ENCODE measurements around the gene CDK9.

Gene CDK9

DNA sequence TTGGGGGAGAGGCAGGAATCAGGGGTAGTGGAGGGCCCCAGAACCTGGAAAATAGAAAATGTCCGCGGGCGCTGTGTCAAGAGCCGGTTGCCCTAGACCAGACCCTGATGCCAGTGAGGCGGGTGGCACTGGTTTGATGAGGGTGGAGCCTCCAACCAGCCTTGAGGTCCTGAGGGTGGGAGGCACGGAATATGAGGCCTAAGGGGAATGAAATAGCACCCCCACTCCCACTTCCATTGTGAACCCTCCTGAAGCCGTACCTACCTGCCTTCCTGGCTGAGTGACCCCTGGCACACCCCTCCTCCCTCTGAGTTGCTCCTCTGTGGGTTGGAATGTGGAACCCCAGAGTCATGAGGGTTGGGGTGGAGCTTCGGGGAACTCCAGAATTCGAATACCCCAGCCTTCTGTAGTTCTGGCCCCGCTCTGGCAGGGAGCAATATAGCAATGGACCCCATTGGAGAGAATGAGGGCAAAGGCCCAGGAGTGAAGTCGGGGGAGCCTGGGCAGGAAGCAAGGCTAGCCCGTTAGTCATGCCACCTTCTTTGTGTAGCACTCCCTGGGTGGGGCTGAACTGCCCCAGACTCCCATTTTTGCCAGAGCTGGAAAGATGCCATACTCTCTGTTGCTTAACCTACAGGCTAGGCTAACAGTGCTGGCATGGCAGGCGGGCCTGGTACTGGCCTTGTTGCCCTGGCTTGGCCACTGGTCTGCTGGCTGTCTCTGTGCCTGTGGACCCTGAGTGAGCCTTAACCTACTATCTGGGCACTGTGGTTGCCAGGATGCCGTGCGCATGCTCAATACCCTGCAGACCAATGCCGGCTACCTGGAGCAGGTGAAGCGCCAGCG, 17.9 kb downstream of the CDK9 start:
- peak; percentile 10 for DNase-seq (ENCODE audit: low spot score)

DNA sequence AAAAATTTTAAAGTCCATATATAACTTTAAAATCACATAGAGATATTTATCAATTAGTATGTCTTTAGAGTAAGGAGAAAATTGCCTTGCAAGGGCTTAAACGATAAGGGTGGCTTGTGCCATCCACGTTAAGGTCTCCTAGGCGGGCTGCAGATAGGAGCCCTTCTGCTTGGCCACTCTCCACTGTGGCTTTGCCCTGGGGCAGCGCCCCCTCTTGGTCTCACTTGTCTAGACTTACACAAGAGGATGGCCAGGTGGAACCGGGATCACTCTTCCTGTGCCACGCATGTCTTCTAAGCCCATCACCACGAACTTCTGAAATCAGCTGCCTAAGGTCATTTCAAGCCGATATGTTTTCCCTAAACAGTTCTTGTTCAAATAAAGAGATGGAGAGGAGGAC, 19.8 kb downstream of the CDK9 start:
- DNase-seq (ENCODE audit: low spot score) = peak; percentile 18

DNA sequence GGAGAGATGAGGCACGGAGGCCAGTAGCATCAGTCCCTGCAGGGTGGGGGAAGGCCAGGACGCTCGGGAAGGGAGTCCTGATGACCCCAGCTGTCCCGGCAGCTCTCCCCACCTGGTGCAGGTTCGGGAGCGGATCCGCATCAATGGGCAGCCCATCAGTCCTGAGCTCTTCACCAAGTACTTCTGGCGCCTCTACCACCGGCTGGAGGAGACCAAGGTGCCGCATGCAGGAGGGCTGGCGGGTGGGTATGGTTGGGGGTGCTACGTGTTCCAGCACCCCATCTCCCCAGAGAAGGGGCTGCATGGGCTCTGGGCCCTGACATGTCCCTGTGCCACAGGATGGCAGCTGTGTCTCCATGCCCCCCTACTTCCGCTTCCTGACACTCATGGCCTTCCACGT, 21.0 kb downstream of the CDK9 start:
- no peak for DNase-seq (ENCODE audit: low spot score)

DNA sequence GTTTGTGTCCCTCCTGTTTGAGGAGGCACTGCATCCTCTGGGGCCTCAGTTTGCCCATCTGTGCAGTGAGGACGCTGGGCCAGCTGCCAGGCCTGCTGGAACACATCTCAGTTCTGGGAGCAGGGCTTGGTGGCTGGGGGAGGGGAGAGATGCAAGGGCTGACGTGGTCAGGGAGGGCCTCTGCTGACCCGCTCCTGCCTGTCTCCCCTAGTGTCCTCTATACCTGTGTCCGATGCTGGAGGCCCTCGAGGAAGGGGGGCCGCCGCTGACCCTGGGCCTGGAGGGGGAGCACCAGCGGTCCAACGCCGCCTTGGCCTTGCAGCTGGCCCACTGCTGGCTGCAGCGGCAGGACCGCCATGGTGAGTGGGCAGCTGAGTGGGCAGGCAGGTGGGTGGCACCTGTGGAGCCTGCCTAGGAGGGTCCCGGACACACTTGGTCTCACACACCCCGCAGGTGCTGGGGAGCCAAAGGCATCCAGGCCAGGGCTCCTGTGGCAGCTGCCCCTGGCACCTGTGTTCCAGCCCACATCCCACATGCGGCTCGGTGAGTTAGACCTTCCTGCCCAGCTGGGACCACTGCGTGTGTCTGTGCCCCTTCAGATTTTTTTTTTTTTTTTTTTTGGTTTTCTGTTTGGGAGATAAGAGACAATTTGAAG, 22.6 kb downstream of the CDK9 start:
- DNase-seq (ENCODE audit: low spot score) = no peak

DNA sequence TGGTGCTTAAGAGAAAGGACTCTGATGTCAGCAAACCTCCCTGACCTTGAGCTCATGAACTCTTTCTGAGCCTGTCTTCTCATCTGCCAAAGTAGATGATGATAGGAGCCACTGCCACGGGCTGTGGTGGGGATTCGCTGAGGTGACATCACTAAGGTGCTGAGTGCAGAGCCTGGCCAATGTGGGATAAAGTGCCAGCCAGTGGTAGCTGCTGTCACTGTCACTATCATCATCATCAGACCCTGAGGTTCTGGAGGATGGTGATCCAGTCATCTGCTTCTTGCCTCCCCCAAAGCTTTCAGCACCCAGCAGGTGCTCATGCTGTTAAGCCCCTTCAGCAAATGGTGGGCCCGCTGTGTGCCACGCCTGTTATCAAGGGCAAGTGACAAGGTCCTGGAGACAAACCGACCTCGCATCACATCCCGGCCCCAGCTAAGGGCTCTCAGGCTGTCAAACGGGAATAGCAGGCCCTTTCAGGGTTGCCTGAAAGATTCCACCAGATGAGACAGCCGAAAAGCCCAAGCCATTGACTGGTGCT, 23.2 kb downstream of the CDK9 start:
- no peak for DNase-seq (ENCODE audit: low spot score)

DNA sequence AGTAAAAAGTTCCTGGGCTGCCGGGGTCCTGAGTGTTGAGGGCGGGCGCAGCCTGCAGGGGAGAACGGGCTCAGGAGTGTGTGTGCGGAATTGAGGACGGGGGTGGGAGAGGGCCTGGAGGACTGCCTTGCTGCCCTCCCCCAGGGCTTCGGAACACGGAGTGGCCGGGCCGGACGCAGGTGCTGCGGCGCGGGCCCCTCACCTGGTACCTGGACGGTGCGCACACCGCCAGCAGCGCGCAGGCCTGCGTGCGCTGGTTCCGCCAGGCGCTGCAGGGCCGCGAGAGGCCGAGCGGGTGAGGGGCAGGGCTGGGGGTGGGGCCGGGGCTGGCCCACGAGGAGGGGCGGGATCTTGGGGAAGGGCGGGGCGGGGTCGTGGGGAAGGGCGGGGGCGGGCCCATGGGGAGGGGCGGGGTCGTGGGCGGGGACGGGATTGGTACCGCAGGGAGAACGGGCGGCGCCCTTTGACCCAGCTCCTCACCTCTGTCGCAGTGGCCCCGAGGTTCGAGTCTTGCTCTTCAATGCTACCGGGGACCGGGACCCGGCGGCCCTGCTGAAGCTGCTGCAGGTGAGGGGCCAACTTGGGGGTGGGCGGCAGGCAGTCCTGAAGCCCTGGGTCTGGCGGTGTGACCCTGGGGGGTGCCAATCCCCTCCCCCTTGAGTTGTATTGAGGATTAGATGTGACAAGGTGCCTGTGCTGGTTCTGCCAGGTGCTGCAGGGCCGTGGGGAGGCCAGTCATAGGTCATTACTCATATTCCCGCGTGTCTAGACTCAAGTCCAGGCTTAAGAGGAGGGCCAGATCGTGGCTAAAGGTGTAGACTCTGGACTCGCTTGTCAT, 23.9 kb downstream of the CDK9 start:
- DNase-seq (ENCODE audit: low spot score) = no peak

DNA sequence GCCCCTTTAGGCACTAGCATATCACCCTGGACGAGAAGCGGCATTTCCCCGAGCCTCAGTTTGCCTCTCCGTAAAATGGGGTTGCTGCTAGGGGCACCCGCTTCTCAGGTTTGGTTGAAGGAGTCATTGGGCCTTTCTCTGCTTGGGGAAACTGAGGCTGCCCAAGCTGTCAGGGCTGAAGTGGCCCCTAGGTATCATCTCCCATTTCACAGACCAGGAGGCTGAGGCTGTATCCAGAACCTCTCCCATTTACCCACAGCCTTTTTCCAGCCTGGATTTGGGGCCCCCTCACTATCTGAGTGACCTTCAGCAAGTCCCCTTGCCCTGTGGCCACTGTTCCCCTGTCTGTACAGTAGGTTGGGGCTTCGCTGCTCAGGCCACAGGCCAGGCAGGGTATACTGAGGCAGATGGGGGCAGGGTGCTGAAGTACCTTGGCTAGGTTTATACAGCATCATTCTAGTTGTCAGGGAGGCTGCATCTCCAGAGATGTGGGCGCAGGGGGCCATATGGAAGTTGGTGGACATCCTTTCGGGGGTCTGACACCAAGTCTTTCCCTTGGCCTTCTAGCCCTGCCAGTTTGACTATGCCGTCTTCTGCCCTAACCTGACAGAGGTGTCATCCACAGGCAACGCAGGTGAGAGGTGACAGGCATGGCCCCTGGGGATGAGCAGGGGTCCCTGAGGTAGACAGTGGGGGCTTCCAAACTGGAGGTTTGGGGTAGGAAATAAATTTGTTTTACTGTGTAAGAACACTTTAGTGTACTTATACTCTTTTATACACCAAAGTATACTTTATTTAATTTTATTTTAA, 24.7 kb downstream of the CDK9 start:
- no peak for DNase-seq (ENCODE audit: low spot score)

DNA sequence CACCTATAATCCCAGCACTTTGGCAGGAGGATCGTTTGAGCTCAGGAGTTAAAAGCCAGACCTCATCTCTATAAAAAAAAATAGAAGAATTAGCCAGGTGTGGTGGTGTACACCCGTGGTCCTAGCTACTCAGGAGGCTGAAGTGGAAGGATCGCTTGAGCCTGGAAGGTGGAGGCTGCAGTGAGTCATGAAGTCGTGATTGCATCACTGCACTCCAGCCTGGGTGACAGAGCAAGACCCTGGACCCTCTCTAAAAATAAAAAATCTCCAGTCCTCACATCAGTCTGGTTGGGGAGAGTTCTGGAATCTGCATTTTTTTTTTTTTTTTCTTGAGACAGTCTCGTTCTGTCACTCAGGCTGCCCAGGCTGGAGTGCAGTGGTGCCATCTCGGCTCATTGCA, 26.2 kb downstream of the CDK9 start:
- no peak for DNase-seq (ENCODE audit: low spot score)

DNA sequence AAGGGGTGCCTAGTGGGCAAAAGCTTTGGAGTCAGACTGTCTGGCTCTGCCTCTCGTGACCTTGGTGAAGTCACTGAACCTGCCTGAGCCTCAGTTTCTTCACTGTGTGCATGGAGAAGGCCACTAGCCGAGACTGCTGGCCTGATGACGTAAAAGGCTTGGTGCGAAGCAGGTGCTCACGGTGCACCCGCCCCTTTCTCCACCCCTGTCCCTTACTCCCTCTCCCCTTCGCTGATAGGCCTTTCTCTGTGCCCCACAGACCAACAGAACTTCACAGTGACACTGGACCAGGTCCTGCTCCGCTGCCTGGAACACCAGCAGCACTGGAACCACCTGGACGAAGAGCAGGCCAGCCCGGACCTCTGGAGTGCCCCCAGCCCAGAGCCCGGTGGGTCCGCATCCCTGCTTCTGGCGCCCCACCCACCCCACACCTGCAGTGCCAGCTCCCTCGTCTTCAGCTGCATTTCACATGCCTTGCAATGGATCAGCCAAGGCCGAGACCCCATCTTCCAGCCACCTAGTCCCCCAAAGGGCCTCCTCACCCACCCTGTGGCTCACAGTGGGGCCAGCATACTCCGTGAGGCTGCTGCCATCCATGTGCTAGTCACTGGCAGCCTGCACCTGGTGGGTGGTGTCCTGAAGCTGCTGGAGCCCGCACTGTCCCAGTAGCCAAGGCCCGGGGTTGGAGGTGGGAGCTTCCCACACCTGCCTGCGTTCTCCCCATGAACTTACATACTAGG, 27.3 kb downstream of the CDK9 start:
- no peak for DNase-seq (ENCODE audit: low spot score)

DNA sequence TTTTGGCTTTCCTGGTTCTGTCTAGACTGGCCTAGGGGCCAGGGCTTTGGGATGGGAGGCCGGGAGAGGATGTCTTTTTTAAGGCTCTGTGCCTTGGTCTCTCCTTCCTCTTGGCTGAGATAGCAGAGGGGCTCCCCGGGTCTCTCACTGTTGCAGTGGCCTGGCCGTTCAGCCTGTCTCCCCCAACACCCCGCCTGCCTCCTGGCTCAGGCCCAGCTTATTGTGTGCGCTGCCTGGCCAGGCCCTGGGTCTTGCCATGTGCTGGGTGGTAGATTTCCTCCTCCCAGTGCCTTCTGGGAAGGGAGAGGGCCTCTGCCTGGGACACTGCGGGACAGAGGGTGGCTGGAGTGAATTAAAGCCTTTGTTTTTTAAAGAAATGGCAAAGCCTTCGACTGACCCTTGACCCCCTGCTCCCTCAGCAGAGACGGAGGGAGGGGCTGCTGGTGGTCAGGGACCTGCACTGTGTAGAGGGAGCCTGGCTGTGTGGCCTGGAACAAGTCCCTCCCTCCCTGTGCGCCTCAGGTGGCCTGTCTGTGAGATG, 27.9 kb downstream of the CDK9 start:
- no peak for DNase-seq (ENCODE audit: low spot score)

DNA sequence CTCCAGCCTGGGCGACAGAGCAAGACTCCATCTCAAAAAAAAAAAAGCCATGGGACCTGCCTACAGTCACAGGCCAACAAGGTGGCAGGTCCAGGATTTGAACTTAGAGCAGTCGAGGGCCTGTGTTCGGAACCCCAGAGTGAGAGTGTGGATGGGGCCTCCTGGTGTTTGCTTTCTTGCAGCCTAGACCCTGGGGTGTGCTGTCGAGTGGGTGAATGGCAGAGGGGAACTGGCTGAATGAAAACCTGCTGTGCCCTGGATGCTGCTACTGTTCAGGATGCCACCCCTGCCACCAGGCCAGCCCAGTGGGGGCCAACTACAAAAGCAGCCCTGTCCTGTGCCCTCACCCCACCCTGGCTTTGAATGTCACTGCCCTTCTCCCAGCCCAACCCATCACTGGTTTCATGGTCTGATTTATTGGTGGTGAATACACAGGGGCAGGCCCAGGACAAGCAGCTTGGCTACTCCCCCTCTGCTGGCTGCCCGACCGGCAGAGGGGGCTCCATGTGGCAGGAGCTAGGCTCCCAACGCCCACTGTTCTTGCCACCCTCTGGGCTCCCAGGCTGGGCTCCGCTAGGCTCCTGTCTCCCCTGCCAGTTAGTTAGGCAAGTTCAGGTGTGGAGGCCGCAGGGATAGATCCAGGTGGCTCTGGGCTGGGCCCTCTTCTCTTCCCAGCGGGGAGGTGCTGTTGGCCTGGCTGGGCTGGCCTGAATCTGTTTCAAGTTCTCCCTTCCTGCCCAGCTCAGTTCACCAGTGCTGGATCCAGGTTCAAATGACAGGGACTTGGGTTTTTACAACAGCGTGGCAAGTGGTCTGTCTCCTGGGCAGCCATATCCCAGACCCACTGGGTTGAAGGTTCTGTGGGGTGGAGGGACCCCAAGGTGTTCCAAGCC, 29.0 kb downstream of the CDK9 start:
- DNase-seq (ENCODE audit: low spot score) = no peak

DNA sequence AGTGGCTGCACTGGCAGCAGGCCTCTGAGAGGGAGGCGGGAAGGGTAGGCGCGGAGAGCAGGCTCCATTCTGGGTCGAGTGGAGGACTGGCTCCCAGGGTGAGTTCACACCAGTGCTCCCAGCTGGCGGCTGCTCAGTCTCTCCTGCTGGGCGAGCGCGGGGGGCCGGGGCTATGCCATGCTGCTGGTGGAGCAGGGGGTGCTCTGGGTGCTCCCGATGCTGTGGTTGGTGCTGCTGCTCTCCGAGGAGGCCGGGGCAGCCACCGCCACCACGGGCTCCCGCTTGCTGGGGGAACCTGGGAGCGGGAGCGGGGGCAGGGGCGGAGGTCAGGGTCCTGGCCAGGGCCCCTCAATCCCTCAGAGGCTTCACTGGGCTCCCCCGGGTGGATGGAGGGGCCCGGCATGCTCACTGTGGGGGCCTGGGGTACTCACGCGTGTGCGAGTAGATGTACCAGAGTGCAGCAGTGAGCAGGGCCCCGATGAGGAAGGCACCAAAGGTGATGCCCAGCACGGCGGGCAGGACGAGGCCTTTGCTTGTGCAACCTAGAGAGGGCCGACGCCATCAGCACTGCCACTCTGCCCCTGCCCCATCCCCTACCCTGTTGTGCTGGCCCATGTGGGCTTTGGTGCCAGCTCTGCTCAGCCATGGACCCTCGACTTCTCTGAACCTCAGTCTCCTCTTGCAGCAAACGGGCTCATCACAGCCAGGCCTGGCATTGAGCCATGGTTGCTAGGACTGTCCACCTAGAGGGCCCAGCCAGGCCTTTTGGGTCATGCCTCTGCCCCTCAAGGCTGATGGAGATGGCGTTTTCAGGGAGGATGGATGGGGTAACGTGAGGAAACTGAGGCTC, 29.9 kb downstream of the CDK9 start:
- no peak for DNase-seq (ENCODE audit: low spot score)

DNA sequence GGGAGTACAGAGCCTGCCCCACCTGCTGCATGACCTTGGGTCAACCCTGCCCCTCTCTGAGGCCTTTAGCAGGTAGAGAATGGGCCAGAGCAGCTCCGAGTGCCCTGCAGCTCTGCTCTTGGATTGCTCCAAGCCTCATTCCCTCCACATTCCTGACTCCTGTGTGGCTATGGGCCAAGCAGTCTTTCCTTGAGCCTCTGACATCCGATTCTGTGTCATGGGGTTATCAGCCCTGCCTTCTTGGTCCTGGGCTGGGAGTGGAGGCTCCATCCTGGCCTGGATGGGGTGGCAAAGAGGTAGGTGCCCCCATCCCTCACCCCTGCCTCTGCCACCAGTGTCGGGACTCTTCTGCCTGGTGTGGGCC, 30.5 kb downstream of the CDK9 start:
- DNase-seq (ENCODE audit: low spot score) = no peak

DNA sequence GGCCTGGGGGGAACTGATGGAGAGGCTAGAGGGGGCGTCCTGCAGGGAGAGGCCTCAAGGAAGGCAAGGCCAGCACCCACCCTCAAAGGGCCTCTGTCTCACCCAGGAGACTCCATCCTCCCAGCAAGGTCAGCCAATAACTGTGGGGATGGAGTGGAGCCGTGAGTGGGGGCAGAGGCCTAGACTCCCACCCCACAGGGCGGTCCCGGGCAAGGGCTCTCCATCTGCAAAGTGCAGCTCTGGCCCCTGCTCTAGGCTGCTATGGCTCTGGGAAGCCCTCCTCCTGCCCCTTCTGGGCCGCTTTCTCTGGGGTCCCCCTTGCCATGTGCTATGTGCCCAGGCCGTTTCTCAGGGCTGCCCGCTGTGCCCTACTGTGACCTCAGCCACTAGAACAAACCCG, 30.9 kb downstream of the CDK9 start:
- DNase-seq (ENCODE audit: low spot score) = no peak

DNA sequence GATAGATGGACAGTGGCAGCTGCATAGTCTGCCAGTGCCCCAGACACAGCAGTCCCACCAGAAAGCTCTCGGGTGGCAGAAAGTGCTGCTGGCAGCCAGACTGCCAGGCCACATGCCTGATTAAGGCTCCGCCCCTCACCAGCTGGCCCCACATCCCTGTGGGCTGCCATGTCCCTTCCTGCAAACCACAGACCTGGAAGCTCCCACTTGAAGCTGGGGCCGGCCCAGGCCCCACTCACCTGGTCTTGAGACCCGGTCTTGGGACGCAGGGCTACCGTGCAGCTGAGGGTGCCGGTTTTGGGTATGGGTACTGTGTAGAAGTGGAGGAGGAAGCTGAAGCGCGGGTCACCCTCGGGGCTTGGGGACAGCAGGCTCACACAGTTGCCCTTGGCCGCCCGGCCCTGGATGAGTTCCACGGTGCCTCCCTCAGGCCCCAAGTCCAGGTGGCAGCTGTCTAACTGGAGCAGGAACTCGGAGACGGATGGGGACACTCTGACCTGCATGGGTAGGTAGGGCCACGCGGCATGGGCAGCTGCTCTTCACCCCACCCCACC, 32.1 kb downstream of the CDK9 start:
- no peak for DNase-seq (ENCODE audit: low spot score)

DNA sequence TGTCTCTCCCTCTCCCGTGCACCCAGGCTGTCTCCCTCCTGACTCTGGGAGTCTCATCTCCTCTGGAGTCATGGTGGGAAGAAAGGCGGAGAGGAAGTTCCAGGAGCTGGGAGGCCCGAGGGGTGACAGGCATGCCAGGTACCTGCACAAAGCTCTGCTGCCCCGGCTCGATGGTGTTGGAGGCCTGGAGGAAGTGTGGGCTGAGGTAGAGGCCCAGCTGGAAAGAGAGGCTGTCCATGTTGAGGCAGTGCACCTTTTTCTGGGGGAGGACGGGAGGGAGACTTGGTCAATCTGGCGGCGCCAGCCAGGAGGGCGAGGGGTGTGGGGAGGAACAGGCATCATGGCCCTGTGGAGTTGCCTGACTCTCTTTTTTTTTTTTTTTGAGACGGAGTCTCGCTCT, 32.7 kb downstream of the CDK9 start:
- no peak for DNase-seq (ENCODE audit: low spot score)

DNA sequence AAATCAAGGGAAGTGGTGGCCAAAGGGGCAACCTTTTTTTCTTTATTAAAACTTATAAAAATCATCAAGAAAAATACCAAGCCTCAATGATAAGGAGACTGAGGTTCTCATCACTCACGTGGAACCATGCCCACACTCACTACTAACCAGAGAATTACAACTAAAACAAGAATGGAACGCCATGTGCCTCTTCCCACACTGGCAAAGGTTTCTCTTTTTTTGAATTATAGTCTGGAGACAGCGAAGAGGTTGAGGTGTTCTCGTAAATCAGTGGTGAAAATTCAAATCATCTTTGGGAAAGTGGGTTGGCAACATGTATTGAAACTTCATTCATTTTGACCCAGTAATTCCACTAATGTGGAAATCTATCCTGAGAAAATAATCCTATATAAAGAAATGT, 36.3 kb downstream of the CDK9 start:
- DNase-seq (ENCODE audit: low spot score) = no peak

DNA sequence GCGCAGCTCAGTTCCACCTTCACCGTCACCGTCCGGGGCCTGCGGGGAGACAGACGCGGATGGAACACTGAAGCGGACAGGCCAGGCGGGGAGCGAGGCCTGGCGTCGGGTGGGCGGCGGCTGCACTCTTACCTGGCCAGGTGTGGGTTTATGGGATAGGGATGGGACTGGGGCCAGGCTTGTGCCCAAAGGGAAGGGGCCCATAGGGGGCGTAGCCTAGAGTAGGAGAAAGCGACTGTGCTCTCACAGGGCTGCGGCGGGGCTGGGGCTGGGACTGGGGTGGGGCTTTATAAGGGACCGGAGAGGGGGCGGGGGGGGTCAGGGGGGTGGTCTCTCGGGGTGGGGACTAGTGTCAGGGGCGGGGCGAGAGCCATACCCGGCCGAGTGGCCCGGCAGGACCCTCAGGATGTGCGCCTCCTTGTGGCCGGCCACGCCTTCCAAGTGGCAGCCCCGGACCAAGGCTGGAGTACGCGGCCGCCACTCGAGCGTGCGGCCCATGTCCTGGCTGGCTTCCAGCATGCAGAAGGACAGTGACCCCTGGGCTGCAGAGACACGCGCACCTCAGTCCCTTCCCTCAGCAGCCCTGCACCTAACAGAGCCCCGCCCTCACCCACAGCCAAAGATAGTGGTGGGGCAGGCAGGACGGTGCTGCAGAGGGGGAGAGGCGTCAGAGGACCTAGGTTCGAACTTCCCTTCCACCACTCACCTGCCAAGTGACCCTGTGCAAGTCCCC, 39.7 kb downstream of the CDK9 start:
- DNase-seq (ENCODE audit: low spot score) = no peak

Measured in CD4-positive, alpha-beta T cell treated with Interleukin-15 for 4 hours (primary cell).